ENCODE measurements around the gene SECISBP2.

The SECISBP2 gene

GRCh38 chr9:89349607-89350006 lies 31.3 kb downstream of the SECISBP2 start:
- FAIRE-seq = no peak

GRCh38 chr9:89350988-89351557 lies 32.8 kb downstream of the SECISBP2 start:
- no peak for FAIRE-seq

- no peak for FAIRE-seq
Observed at GRCh38 chr9:89351584-89352300, 33.4 kb downstream of the SECISBP2 start.

GRCh38 chr9:89352451-89352850 lies 34.2 kb downstream of the SECISBP2 start:
- FAIRE-seq = no peak

GRCh38 chr9:89352874-89353649 lies 34.8 kb downstream of the SECISBP2 start:
- no peak for FAIRE-seq

GRCh38 chr9:89353989-89354388 lies 35.7 kb downstream of the SECISBP2 start:
- no peak for FAIRE-seq

GRCh38 chr9:89354471-89354870 lies 36.2 kb downstream of the SECISBP2 start:
- no peak for FAIRE-seq

GRCh38 chr9:89356782-89357181 lies 38.5 kb downstream of the SECISBP2 start:
- FAIRE-seq = no peak

GRCh38 chr9:89357331-89358197 lies 39.3 kb downstream of the SECISBP2 start:
- no peak for FAIRE-seq

GRCh38 chr9:89358376-89358916 lies 40.1 kb downstream of the SECISBP2 start:
- FAIRE-seq = no peak

GRCh38 chr9:89358985-89359384 lies 40.7 kb downstream of the SECISBP2 start:
- no peak for FAIRE-seq

GRCh38 chr9:89359751-89360261 lies 41.5 kb downstream of the SECISBP2 start:
- no peak for FAIRE-seq

- no peak for FAIRE-seq
Observed at GRCh38 chr9:89360465-89360864, 42.2 kb downstream of the SECISBP2 start.

- FAIRE-seq = no peak
Observed at GRCh38 chr9:89361031-89361430, 42.7 kb downstream of the SECISBP2 start.

GRCh38 chr9:89361816-89362646 lies 43.7 kb downstream of the SECISBP2 start:
- no peak for FAIRE-seq

- no peak for FAIRE-seq
Observed at GRCh38 chr9:89362647-89363310, 44.5 kb downstream of the SECISBP2 start.

GRCh38 chr9:89363311-89363670 lies 45.0 kb downstream of the SECISBP2 start:
- no peak for FAIRE-seq

GRCh38 chr9:89363921-89364665 lies 45.8 kb downstream of the SECISBP2 start:
- no peak for FAIRE-seq

GRCh38 chr9:89364666-89365531 lies 46.6 kb downstream of the SECISBP2 start:
- FAIRE-seq = no peak

Data from G401.6 (cell line).